ENCODE measurements around the gene SERP2. TPM values are rescaled to one million over a fixed set of nuclear protein-coding genes. Genes with fewer than 3 reads are reported as not detected.

The SERP2 gene
- total RNA-seq, 1 donor = 0.31 TPM

GRCh38 chr13:44389876-44390275, 16.3 kb downstream of the SERP2 start:
- no peaks in the 10 kb centered on the region for H3K4me1 ChIP-seq (ENCODE audit: insufficient read depth, low read length)
- no peaks in the 10 kb centered on the region for H3K9me3 ChIP-seq (ENCODE audit: low read depth, low read length)
- no peak overlapping the region for H3K4me3 ChIP-seq (ENCODE audit: low read length)
- no peaks in the 10 kb centered on the region for H3K27me3 ChIP-seq (ENCODE audit: insufficient read depth, low read length)

GRCh38 chr13:44393391-44393790, 19.8 kb downstream of the SERP2 start:
- Histone ChIP-seq H3K27me3 (ENCODE audit: insufficient read depth, low read length) (no peaks in the 10 kb centered on the region), H3K4me1 (ENCODE audit: insufficient read depth, low read length) (no peaks in the 10 kb centered on the region), H3K4me3 (ENCODE audit: low read length) (no peak overlapping the region), H3K9me3 (ENCODE audit: low read depth, low read length) (no peaks in the 10 kb centered on the region)

GRCh38 chr13:44394658-44395057, 21.0 kb downstream of the SERP2 start:
- no peak overlapping the region for H3K4me3 ChIP-seq (ENCODE audit: low read length)
- no peaks in the 10 kb centered on the region for H3K27me3 ChIP-seq (ENCODE audit: insufficient read depth, low read length)
- H3K4me1 ChIP-seq (ENCODE audit: insufficient read depth, low read length) = no peaks in the 10 kb centered on the region
- H3K9me3 ChIP-seq (ENCODE audit: low read depth, low read length) = no peaks in the 10 kb centered on the region

DNA sequence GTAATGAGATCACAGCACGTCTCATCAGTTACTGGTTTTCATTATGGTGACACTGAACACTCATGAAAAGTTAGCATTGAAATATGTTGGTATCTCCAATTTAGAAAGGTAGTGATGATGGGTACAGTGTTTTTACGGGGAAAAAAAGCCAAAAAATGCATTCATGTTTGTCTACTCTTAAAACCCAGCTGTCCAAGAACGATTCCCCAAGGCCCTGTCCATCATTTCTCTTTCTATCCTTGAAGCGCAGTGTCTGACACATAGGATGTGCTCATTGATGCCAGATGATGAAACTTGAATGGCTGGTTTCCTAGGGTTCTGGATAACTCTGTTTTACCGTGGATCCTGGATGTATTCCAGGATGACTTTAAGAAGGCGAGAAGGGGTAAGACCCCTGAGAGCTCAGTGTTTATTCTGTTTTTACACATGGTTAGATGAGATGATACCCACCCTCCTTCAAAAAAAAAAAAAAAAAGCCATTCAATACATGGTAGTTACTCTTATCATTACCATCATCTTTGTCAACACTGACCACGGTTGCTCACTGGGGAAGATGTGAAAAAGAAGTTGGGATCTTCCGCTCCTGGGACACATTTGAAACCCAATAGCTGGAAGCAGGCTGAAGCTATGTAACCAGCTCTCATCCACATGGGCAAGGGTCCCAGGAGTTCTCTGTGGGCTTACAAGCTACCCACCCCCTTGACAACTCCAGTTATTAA, 22.5 kb downstream of the SERP2 start:
- Histone ChIP-seq H3K9me3 (ENCODE audit: low read depth, low read length) (no peaks in the 10 kb centered on the region), H3K27me3 (ENCODE audit: insufficient read depth, low read length) (no peaks in the 10 kb centered on the region), H3K4me1 (ENCODE audit: insufficient read depth, low read length) (no peaks in the 10 kb centered on the region), H3K4me3 (ENCODE audit: low read length) (no peak overlapping the region)

DNA sequence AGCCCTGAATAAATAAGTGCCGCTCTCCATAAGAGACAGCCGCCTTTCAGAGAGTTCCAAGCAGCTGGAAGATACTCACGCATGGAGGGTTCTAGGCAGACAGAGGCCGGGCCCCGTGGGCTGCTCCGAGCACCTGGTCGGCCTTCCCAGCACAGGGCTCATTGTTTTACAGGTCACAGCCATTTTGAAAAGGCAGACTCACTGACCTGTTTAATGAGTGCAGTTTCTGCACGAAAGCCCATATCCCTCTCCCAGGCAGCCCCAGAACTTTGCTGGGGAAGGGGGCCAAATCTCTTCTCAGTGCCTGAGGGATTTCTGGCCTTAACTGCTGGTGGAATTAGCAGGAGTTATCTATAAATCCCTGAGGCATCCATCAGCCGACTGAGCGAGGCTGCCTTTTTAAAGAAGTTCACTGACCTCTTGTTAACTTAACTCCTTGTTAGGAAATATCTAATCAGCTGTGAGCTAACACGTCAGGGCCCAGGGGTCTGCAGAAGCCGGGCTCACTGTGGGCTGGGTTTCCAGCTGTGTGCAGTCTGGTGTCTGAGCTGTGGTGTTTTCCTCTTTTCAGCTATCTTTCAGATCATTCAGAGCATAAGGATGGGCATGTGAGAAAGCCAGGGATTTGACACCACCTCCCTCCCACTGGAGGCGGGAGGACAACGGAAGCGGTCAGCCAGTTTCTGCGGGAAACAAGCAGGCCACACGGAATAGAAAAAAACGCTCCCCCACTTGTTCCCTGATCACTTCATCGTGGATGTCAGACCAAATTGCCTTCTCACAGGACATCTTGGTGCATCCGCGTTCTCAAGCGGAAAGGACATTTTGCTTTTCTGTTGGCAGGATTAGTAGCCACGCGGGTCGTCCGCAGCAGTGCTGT, 23.3 kb downstream of the SERP2 start:
- Histone ChIP-seq H3K27me3 (ENCODE audit: insufficient read depth, low read length) (no peaks in the 10 kb centered on the region), H3K4me3 (ENCODE audit: low read length) (no peak overlapping the region), H3K9me3 (ENCODE audit: low read depth, low read length) (no peaks in the 10 kb centered on the region), H3K4me1 (ENCODE audit: insufficient read depth, low read length) (no peaks in the 10 kb centered on the region)

DNA sequence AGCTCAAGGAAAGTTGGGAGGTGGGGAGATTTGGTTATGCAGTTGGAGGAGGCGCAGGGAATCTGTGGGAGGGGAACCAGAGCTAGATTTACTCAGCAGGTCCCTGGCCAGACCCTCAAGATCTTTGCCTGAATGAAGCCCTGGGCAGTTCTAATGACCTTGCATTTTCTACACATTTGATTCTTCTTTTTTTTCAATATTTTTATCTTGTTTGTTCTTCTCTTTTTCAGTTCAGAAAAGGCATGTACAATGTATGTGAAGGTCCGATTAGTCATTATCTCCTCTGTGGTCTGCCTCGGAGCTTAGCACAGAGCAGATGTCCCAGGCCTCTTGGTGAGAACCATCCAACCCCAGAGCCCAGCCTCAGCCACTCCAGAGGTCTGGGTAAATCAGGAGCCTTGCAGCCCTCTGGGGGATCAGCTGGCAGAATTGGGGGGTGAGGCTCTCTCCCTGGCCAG, 24.2 kb downstream of the SERP2 start:
- H3K4me1 ChIP-seq (ENCODE audit: insufficient read depth, low read length) = no peaks in the 10 kb centered on the region
- no peak overlapping the region for H3K4me3 ChIP-seq (ENCODE audit: low read length)
- no peaks in the 10 kb centered on the region for H3K27me3 ChIP-seq (ENCODE audit: insufficient read depth, low read length)

GRCh38 chr13:44398606-44399005, 25.0 kb downstream of the SERP2 start:
- no peak overlapping the region for H3K4me3 ChIP-seq (ENCODE audit: low read length)
- H3K9me3 ChIP-seq (ENCODE audit: low read depth, low read length) = no peaks in the 10 kb centered on the region
- no peaks in the 10 kb centered on the region for H3K4me1 ChIP-seq (ENCODE audit: insufficient read depth, low read length)
- H3K27me3 ChIP-seq (ENCODE audit: insufficient read depth, low read length) = no peaks in the 10 kb centered on the region

More for the DNA sequence above, 24.2 kb downstream of the SERP2 start:
- no peaks in the 10 kb centered on the region for H3K9me3 ChIP-seq (ENCODE audit: low read depth, low read length)

GRCh38 chr13:44399074-44399473, 25.4 kb downstream of the SERP2 start:
- H3K27me3 ChIP-seq (ENCODE audit: insufficient read depth, low read length) = no peaks in the 10 kb centered on the region
- H3K9me3 ChIP-seq (ENCODE audit: low read depth, low read length) = no peaks in the 10 kb centered on the region
- no peak overlapping the region for H3K4me3 ChIP-seq (ENCODE audit: low read length)
- H3K4me1 ChIP-seq (ENCODE audit: insufficient read depth, low read length) = no peaks in the 10 kb centered on the region

GRCh38 chr13:44400736-44401135, 27.1 kb downstream of the SERP2 start:
- H3K27me3 ChIP-seq (ENCODE audit: insufficient read depth, low read length) = no peaks in the 10 kb centered on the region
- H3K4me3 ChIP-seq (ENCODE audit: low read length) = no peak overlapping the region
- H3K9me3 ChIP-seq (ENCODE audit: low read depth, low read length) = no peaks in the 10 kb centered on the region
- no peaks in the 10 kb centered on the region for H3K4me1 ChIP-seq (ENCODE audit: insufficient read depth, low read length)

- Histone ChIP-seq H3K9me3 (ENCODE audit: low read depth, low read length) (no peaks in the 10 kb centered on the region), H3K4me1 (ENCODE audit: insufficient read depth, low read length) (no peaks in the 10 kb centered on the region), H3K27me3 (ENCODE audit: insufficient read depth, low read length) (no peaks in the 10 kb centered on the region), H3K4me3 (ENCODE audit: low read length) (no peak overlapping the region)
These were observed 28.0 kb downstream of the SERP2 start for GRCh38 chr13:44401577-44401976.

GRCh38 chr13:44402899-44403445, 29.3 kb downstream of the SERP2 start:
- Histone ChIP-seq H3K4me3 (ENCODE audit: low read length) (no peak overlapping the region), H3K9me3 (ENCODE audit: low read depth, low read length) (no peaks in the 10 kb centered on the region), H3K27me3 (ENCODE audit: insufficient read depth, low read length) (no peaks in the 10 kb centered on the region), H3K4me1 (ENCODE audit: insufficient read depth, low read length) (no peaks in the 10 kb centered on the region)

- H3K4me3 ChIP-seq (ENCODE audit: low read length) = no peak overlapping the region
- H3K4me1 ChIP-seq (ENCODE audit: insufficient read depth, low read length) = no peaks in the 10 kb centered on the region
- no peaks in the 10 kb centered on the region for H3K9me3 ChIP-seq (ENCODE audit: low read depth, low read length)
- no peaks in the 10 kb centered on the region for H3K27me3 ChIP-seq (ENCODE audit: insufficient read depth, low read length)
These were observed 29.9 kb downstream of the SERP2 start for GRCh38 chr13:44403461-44404056.

- H3K4me3 ChIP-seq (ENCODE audit: low read length) = no peak overlapping the region
These were observed 30.9 kb downstream of the SERP2 start for GRCh38 chr13:44404261-44405132.

DNA sequence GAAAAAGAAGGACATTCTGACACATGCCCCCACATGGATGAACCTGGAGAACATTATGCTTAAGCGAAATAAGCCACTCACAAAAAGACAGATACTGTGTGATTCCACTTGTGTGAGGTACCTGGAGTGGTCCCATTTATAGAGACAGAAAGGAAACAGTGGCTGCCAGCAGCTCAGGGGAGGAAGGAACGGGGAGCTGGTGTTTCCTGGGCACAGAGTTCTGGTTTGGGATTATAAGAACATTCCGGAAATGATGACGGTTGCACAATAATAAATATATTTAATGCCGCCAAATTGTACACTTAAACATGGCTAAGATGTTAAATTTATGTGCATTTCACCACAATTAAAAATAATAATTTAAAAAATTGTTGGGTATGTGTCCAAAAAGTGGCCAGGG, 33.0 kb downstream of the SERP2 start:
- H3K4me1 ChIP-seq (ENCODE audit: insufficient read depth, low read length) = no peaks in the 10 kb centered on the region
- no peaks in the 10 kb centered on the region for H3K9me3 ChIP-seq (ENCODE audit: low read depth, low read length)
- no peaks in the 10 kb centered on the region for H3K27me3 ChIP-seq (ENCODE audit: insufficient read depth, low read length)
- no peak overlapping the region for H3K4me3 ChIP-seq (ENCODE audit: low read length)

More at GRCh38 chr13:44404261-44405132, 30.9 kb downstream of the SERP2 start:
- no peaks in the 10 kb centered on the region for H3K9me3 ChIP-seq (ENCODE audit: low read depth, low read length)
- no peaks in the 10 kb centered on the region for H3K4me1 ChIP-seq (ENCODE audit: insufficient read depth, low read length)
- H3K27me3 ChIP-seq (ENCODE audit: insufficient read depth, low read length) = no peaks in the 10 kb centered on the region
